GM12865 (cell line): Measurements from ENCODE around the gene THOP1.

ENCODE experiments used
- DNase-seq: peaks from one replicate; pipeline ENCODE4 v3.0.0; 2010; ENCODE audit warnings: low read depth
- H3K4me3 ChIP-seq: 2 replicates; pipeline ENCODE4 v1.5.1; 2011; ENCODE audit warnings: mild to moderate bottlenecking, low read depth, low read length, control low read depth
- TF ChIP-seq, protein P1 (sequence below): IDR thresholded peaks from 2 replicates; pipeline ENCODE4 v1.5.1; 2011; ENCODE audit warnings: low read length, control low read depth, low read depth, inconsistent platforms; ENCODE audit not compliant: insufficient read depth; ENCODE audit errors: missing control alignments

The THOP1 gene

DNA sequence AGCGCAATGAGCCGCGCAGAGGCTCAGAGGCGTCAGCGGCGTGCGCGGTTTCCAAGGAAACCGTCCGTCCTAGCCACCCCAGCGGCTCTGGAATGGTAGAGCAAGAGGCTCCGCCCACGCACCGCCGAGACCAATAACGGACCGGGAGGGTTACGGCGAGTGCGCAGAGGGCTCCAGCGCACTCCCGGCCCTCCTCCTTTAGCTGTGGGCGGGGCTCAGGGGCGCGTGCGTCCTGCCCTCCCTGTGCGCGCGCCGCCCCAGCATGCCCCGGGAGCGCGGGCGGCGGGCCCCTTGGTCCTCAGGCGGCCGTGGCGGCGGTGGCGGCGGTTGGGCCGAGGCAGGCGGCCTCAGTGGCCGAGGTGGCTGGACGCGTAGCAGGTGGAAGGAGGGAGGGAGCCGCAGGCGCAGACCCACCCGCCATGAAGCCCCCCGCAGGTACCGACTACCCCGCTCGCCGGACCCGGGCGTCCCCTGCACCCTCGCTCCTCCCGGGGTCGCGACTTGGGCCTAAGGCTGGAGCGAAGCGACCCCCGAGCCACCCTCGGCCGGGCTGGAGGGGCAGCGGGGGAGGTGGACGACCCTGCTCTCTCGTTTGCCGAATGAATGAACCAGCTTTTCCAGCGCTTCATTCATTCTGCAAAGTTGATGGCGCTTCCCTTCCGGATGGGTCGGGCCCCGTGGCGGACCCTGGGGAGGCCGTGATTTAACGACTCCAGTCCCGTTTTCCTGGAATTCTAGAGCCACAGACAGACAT, at the start of gene THOP1:
Gene THOP1 (plus strand): TSS at position 260 of the 754 bp plus-strand sequence. CDS start 160 bp downstream, at position 420.
- peak within 1 kb of the TSS; percentile 77 for H3K4me3 ChIP-seq
- TF ChIP-seq, protein P1, sequence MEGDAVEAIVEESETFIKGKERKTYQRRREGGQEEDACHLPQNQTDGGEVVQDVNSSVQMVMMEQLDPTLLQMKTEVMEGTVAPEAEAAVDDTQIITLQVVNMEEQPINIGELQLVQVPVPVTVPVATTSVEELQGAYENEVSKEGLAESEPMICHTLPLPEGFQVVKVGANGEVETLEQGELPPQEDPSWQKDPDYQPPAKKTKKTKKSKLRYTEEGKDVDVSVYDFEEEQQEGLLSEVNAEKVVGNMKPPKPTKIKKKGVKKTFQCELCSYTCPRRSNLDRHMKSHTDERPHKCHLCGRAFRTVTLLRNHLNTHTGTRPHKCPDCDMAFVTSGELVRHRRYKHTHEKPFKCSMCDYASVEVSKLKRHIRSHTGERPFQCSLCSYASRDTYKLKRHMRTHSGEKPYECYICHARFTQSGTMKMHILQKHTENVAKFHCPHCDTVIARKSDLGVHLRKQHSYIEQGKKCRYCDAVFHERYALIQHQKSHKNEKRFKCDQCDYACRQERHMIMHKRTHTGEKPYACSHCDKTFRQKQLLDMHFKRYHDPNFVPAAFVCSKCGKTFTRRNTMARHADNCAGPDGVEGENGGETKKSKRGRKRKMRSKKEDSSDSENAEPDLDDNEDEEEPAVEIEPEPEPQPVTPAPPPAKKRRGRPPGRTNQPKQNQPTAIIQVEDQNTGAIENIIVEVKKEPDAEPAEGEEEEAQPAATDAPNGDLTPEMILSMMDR, result no peak
- peak; percentile 100 for DNase-seq

DNA sequence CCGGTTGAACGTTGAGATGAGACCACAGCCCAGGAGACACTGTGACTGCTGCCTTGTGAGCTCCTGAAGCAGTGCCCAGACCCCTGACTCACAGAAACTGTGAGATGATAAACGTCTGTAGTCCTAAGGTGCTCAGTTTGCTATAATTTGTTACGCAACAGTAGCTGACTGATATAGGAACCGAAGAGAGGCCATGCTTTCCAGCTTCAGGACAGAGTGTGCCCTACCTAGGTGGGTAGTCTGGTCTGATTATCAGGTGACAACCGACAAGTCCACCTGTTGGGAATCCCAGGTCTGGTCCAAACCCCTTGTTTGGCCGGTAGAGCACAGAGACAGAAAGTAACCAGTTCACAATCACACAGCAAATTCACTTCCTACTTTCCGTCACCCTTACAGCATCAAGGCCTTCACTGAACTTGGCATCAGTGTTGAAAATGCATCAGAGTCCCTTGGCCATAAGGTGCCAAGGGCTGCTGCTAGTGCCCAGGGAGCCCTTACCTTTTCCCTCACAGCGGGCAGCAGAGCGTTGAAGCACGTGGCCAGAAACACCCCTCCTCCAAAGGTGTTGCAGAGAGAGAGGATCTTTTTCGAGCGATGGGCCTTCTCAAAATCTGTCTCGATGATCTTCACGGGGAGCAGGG, 48.6 kb upstream of the THOP1 start:
- DNase-seq, result no peak
- H3K4me3 ChIP-seq, result no peak overlapping the region
- TF ChIP-seq, protein P1, result no peak

DNA sequence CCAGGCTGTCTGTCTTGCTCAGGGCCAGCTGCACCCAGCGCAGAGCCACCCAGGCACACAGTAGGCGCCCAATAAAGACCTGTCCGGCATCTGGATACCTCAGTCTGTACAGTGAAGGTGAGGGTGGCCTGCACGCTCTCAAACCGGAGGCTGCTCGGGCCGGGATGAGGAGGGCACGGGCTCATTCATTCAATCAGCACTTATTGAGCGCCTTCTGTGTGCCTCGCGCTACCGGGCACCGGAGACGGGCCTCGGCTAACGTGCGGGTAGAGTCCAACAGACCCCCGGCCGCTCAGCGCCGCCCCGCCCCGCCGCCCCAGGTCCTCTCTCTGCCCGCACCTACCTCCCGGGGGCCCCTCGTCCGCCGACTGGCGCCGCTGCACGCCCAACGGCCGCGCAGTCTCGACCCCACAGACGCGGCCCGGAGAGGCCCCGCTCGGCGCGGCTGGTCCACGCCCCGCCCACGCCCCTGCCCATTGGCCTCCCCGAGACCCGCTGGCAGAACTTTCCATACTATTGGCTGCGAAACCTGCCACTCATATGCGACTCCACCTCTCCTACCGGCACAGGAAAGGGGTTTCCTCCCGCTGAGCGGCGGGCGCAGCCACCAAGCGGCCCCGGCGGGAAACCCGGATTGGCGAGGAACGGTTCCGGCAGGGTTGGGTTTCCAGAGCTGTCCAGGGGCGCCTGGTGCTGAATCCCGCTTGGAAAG, 45.5 kb upstream of the THOP1 start, which contains the start of gene SLC39A3:
Gene SLC39A3 (minus strand): TSS at position 416 of the 712 bp plus-strand sequence. CDS start 2,760 bp downstream, outside the sequence.
- TF ChIP-seq, protein P1, result no peak
- peak within 1 kb of the TSS; percentile 100 for H3K4me3 ChIP-seq
- peak; percentile 100 for DNase-seq

DNA sequence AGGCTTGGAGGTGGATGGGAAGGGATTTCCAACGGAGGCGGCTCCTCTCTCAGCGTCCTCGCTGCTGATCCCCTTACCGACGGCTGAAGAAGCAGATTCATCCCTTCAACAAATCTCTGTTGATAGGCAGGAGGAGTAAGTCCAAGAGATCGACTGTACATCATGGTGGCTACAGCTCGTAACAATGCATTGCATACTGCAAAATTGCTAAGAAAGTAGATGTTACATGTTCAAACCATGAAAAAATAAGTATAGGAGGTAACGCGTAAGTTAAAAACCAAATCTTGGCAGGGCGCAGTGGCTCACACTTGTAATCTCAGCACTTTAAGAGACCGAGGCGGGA, 45.0 kb upstream of the THOP1 start:
- DNase-seq, result no peak
- H3K4me3 ChIP-seq, result no peak overlapping the region; the same call in 1 of the 2 replicates
- TF ChIP-seq, protein P1, result no peak

DNA sequence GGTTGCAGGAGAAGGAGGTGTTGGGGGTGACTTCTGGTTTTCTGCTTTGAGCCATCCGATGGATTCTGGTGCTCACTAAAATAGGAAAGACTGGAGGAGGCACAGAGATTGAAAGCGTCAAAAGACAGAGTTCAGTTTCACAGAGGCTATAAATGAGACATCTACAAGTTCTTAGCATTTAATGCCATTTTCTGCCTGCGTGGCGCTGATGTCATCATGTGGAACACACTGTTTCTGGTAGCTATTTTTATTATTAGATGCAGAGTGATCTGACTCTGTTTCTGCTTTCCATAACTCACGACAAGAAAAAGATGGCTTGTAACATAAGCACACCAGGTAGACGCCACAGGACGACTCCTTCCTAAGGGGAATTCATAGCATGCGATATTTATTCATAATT, 42.2 kb upstream of the THOP1 start:
- no peak for DNase-seq
- TF ChIP-seq, protein P1, result no peak
- no peak overlapping the region for H3K4me3 ChIP-seq

DNA sequence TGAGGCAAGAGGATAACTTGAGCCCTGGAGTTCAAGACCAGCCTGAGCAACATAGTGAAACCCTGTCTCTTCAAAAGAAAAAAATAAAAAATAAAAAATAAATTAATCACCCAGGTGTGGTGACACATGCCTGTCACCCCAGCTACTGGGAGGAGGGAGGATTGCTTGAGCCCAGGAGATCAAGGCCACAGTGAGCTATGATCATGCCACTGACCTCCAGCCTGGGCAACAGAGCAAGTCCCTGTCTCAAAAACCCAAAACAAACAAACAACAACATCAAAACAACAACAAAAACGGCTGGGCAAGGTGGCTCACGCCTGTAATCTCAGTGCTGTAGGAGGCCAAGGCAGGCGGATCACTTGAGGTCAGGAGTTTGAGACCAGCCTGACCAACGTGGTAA, 41.2 kb upstream of the THOP1 start:
- DNase-seq, result no peak
- TF ChIP-seq, protein P1, result no peak
- no peak overlapping the region for H3K4me3 ChIP-seq
